HCT116 (cell line): Measurements from ENCODE around the gene ARHGEF1. TPM values are rescaled to one million over a fixed set of nuclear protein-coding genes. Genes with fewer than 3 reads are reported as not detected.
A peak's percentile ranks its signal among the peaks of the same experiment; 100 is the strongest.

Experiments
- ATAC-seq: fragments of 200-7000 bp; cut with Tn5 transposase; 2 replicates; pipeline ENCODE4 v1.9.1; 2020; ENCODE audit warnings: mild to moderate bottlenecking, moderate library complexity
- BruUV-seq: library from RNA; stranded (reverse); fragments of 400-500 nt; replicated peaks from 2 replicates; lab custom pipeline; 2021; lab: Mats Ljungman, UMichigan
- CTCF ChIA-PET: fragments of 300-600 bp; sonication (Branson Sonifier 250); formaldehyde crosslinking; loops from one replicate; lab custom pipeline; 2021; ENCODE audit warnings: antibody characterized with exemption; lab: Charles Lee
- POLR2A ChIA-PET: fragments of 300-600, 350-600 bp; sonication (Branson Sonifier 250); formaldehyde crosslinking; loops from one replicate; lab custom pipeline; 2021; ENCODE audit warnings: antibody characterized with exemption; lab: Charles Lee
- RAD21 ChIA-PET, 2 experiments: fragments of 300-600 bp; sonication (Branson Sonifier 250); formaldehyde crosslinking; loops; one replicate each; lab custom pipeline; 2023; ENCODE audit warnings: low total read pairs in 2 of 2; ENCODE audit not compliant: uncharacterized antibody in 2 of 2, unreplicated experiment in 2 of 2, low non-redundant PET in 1 of 2; lab: Charles Lee
- DNase-seq: peaks from one replicate; pipeline ENCODE4 v3.0.0-alpha.2; 2010; ENCODE audit warnings: low read depth, low spot score
- H2AFZ ChIP-seq: fragments of 200-600 bp; shearing (Covaris generic), sonication (generic); 2 replicates; pipeline ENCODE4 v1.6.1; 2017; ENCODE audit warnings: low read depth, mixed run types, mixed read lengths, antibody characterized with exemption, low read length; ENCODE audit not compliant: poor library complexity, severe bottlenecking
- H3K27ac ChIP-seq: 2 replicates; pipeline ENCODE4 v1.5.1; 2012; ENCODE audit warnings: low read depth, low read length
- H3K27me3 ChIP-seq: fragments of 200-600 bp; sonication (generic); 2 replicates; pipeline ENCODE4 v1.6.1; 2016; ENCODE audit warnings: mixed run types, low read length, mixed read lengths; ENCODE audit not compliant: insufficient read depth
- H3K36me3 ChIP-seq, 2 experiments: fragments of 200-500 bp in 1 of 2; fragments of 200-600 bp in 1 of 2; sonication (Bioruptor generic) in 1 of 2; sonication (generic) in 1 of 2; 2 replicates each; pipeline versions ENCODE4 v1.5.1 to v1.6.1; 2014 to 2016; ENCODE audit warnings: low read length in 2 of 2, inconsistent platforms in 1 of 2, mixed read lengths in 1 of 2, mixed run types in 1 of 2; ENCODE audit not compliant: insufficient read depth in 2 of 2, control insufficient read depth in 1 of 2
- H3K4me1 ChIP-seq, 2 experiments: fragments of 200-600 bp in 1 of 2; sonication (generic) in 1 of 2; 2 replicates each; pipeline versions ENCODE4 v1.5.1 to v1.6.1; 2012 to 2017; ENCODE audit warnings: low read length in 2 of 2, inconsistent platforms in 1 of 2, mild to moderate bottlenecking in 1 of 2, mixed read lengths in 1 of 2, mixed run types in 1 of 2, moderate library complexity in 1 of 2; ENCODE audit not compliant: insufficient read depth in 2 of 2, control insufficient read depth in 1 of 2
- H3K4me2 ChIP-seq: fragments of 200-600 bp; sonication (generic); 2 replicates; pipeline ENCODE4 v1.6.1; 2017; ENCODE audit warnings: mixed run types, low read length, mixed read lengths
- H3K4me3 ChIP-seq, 2 experiments: fragments of 200-600 bp in 1 of 2; sonication (generic) in 1 of 2; replicated peaks in 1 of 2; 2 replicates each; pipeline ENCODE4 v1.5.1; 2011 to 2016; ENCODE audit warnings: low read length in 2 of 2, control low read depth in 1 of 2, low read depth in 1 of 2, mild to moderate bottlenecking in 1 of 2, mixed read lengths in 1 of 2, mixed run types in 1 of 2
- H3K79me2 ChIP-seq: fragments of 200-600 bp; sonication (generic); 2 replicates; pipeline ENCODE4 v1.6.1; 2017; ENCODE audit warnings: mild to moderate bottlenecking, mixed run types, low read length, moderate library complexity, mixed read lengths; ENCODE audit not compliant: insufficient read depth
- H3K9ac ChIP-seq: fragments of 200-600 bp; sonication (generic); 2 replicates; pipeline ENCODE4 v1.6.1; 2016; ENCODE audit warnings: low read length, mixed read lengths
- H3K9me2 ChIP-seq: fragments of 200-600 bp; sonication (generic), shearing (Covaris generic); 2 replicates; pipeline ENCODE4 v1.6.1; 2017; ENCODE audit warnings: mixed run types, mild to moderate bottlenecking, moderate library complexity; ENCODE audit not compliant: insufficient read depth
- H3K9me3 ChIP-seq, 2 experiments: fragments of 200-500 bp in 1 of 2; fragments of 200-600 bp in 1 of 2; sonication (Bioruptor generic) in 1 of 2; sonication (generic) in 1 of 2; 2 replicates each; pipeline ENCODE4 v1.6.1; 2014 to 2017; ENCODE audit warnings: low read length in 2 of 2, mixed read lengths in 2 of 2, inconsistent platforms in 1 of 2, low read depth in 1 of 2, mild to moderate bottlenecking in 1 of 2, mixed run types in 1 of 2, moderate library complexity in 1 of 2; ENCODE audit not compliant: control insufficient read depth in 1 of 2, insufficient read depth in 1 of 2
- H4K20me1 ChIP-seq: fragments of 200-600 bp; sonication (generic), shearing (Covaris generic); 2 replicates; pipeline ENCODE4 v1.6.1; 2017; ENCODE audit warnings: mixed run types, mild to moderate bottlenecking, moderate library complexity; ENCODE audit not compliant: insufficient read depth
- ATF3 ChIP-seq: IDR thresholded peaks from 2 replicates; pipeline ENCODE4 v1.6.1; 2012
- ELF1 ChIP-seq: IDR thresholded peaks from 2 replicates; pipeline ENCODE4 v1.6.1; 2012; ENCODE audit warnings: low read depth, borderline replicate concordance
- MAX ChIP-seq: IDR thresholded peaks from 2 replicates; pipeline ENCODE4 v1.6.1; 2012
- REST ChIP-seq: IDR thresholded peaks from 2 replicates; pipeline ENCODE4 v1.6.1; 2012; ENCODE audit warnings: low read depth
- ZNF274 ChIP-seq: fragments of 200-500 bp; sonication (Bioruptor generic); IDR thresholded peaks from 2 replicates; pipeline ENCODE4 v1.6.1; 2014; ENCODE audit warnings: mild to moderate bottlenecking, low read depth, low read length, inconsistent platforms
- intact Hi-C: fragments of 100-400 bp; cut with micrococcal nuclease; formaldehyde crosslinking; loops from 2 replicates; pipeline ENCODE4 v1.10.0; 2022
- total RNA-seq: library from RNA; stranded (reverse); gene quantifications from one replicate; pipeline ENCODE4 v1.2.1, GENCODE V29; 2021; ENCODE audit not compliant: unreplicated experiment

ARHGEF1 gene
- total RNA-seq, 1 experiment from 2014 or later: 110 TPM

DNA sequence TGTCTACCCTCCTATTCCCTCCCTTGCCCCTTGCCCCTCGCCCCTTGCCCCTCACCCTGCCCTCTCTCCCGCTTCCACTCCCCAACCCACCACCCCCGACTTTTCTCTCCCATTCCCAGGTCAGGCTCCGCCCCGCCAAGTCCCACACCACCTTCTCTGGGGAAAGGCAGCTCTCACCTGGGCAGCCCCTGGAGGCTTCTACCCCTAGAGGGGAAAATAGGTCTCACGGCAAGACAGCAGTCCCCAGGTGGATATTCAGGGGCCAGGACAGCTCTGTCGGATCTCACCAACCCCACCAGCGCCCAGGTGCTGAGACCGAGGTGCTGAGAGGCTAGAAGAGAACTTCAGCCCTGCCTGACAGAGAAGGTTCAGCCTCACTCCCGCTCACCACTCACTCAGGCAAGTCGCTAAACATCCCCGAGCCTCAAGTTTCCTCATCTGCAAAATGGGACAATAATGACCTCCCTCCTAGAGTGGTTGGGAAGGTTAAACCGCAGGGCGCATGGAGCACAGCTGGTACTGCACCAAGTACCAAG lies 46.6 kb downstream of the ARHGEF1 start:
- Histone ChIP-seq H3K79me2 (no peaks in the 10 kb centered on the region), H3K9me2 (no peaks in the 10 kb centered on the region), H3K27ac (no peak overlapping the region), H3K9ac (no peak overlapping the region), H3K4me2 (peak overlapping the region; percentile 96), H3K9me3 (no peaks in the 10 kb centered on the region), H3K27me3 (no peaks in the 10 kb centered on the region; the same call in 1 of the 2 replicates), H2AFZ (no peak overlapping the region), H4K20me1 (no peaks in the 10 kb centered on the region), H3K4me3 (no peak overlapping the region), H3K36me3 (no peaks in the 10 kb centered on the region), H3K4me1 (peaks cover 17 to 28% of the 10 kb centered on the region in 2 experiments)
- POLR2A ChIA-PET: no interaction called here
- BruUV-seq: no TSS peak
- DNase-seq (no peak), ATAC-seq (no peak)
- CTCF ChIA-PET: no interaction called here
- TF ChIP-seq ELF1 (no peak), MAX (no peak), ATF3 (no peak), REST (no peak), ZNF274 (no peak)
- intact Hi-C loops: loop anchor here (5.0 kb wide), 1 partner anchor 47 kb away; the partner anchor contains the start of gene ARHGEF1
- RAD21 ChIA-PET: no interaction called here
